ENCODE results near the gene MS4A3.

GRCh38 chr11:60097189-60097588 lies 40.7 kb downstream of the MS4A3 start:
- TF ChIP-seq REST (IDR thresholded peaks at IDR 0.05; ENCODE audit: unreplicated experiment) = no peak
- no peak for TF ChIP-seq CTCF (conservative IDR thresholded peaks at IDR 0.05; ENCODE audit: low read depth in 2 of 2)

Measured in GM23338 (cell line).